Measurements from ENCODE around the gene MDFI. TPM values are rescaled to one million over a fixed set of nuclear protein-coding genes. Genes with fewer than 3 reads are reported as not detected.

Gene MDFI
- total RNA-seq, 4 donors from 2014 or later, result 30.4 to 70.9 (median 39.8) TPM

DNA sequence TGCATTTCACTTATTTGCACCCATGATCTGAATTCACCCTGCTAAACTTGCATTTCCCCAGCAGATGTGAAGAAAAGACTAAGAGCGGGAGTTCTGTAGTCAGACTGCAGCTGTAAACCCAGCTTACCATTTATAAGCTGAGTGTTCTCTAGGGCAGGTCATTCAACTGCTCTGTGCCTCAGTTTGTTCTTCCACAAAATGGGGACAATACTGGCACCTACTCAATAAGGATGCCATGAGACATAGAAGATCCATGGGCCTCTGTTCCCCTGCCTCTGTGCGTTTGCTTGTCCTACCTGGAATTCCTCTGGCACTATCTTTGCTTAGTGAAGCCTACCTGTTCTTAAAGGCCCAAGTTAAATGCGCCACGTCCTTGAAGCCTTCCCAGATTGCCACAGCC lies 12.2 kb upstream of the MDFI start:
- TF ChIP-seq POLR2A (IDR thresholded peaks at IDR 0.05), result no peak
- TF ChIP-seq, protein P1, sequence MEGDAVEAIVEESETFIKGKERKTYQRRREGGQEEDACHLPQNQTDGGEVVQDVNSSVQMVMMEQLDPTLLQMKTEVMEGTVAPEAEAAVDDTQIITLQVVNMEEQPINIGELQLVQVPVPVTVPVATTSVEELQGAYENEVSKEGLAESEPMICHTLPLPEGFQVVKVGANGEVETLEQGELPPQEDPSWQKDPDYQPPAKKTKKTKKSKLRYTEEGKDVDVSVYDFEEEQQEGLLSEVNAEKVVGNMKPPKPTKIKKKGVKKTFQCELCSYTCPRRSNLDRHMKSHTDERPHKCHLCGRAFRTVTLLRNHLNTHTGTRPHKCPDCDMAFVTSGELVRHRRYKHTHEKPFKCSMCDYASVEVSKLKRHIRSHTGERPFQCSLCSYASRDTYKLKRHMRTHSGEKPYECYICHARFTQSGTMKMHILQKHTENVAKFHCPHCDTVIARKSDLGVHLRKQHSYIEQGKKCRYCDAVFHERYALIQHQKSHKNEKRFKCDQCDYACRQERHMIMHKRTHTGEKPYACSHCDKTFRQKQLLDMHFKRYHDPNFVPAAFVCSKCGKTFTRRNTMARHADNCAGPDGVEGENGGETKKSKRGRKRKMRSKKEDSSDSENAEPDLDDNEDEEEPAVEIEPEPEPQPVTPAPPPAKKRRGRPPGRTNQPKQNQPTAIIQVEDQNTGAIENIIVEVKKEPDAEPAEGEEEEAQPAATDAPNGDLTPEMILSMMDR (IDR thresholded peaks at IDR 0.05), result no peak
- no peak for DNase-seq (ENCODE audit: low spot score in 2 of 2)
- 74 to 77% methylated on average over 4 of the region's 4 CpGs for WGBS, 2 donors
- intact Hi-C loops (cut with DNase I; ENCODE audit: low total_unique reads), result no loop called here
- H3K4me3 ChIP-seq (ENCODE audit: low read depth, poor library complexity, severe bottlenecking), result no peak overlapping the region

DNA sequence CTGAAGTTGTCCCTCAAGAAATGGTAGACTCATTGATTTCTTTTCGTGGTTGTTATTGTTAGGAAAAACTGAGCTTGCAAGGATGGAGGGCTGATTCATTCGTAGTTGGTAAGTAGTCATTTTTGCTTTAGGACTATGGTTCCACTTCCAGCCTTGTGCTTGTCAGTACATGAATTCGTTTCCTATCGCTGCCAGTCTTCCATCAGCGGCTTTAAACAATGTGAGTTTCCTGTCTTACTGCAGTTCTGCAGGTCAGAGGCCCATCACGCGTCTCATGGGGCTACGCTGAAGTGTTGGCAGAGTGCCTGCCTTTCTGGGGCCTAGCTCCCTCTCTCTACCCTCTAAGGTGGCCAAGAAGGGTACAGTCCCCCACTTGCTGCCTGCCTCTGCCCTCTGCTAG lies 11.4 kb upstream of the MDFI start:
- WGBS, 2 donors, result 42 to 50% methylated on average over 8 of the region's 8 CpGs
- DNase-seq (ENCODE audit: low spot score in 2 of 2), result no peak

DNA sequence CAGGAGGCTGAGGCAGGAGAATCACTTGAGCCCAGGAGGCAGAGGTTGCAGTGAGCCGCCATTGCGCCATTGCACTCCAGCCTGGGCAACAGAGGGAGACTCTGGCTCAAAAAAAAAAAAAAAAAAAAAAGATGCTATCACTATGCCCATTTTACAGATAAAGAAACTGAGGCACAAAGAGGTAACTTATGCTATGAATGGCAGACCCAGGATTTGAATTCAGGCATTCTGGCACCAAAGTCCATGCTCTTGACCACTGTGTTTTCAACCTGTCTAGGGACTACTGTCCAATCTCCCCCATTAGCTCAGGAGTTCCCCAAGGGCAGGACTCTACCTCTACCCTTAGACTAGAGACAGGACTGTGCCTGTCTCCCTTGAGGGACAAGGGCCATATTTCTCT lies 9.1 kb upstream of the MDFI start:
- DNase-seq (ENCODE audit: low spot score in 2 of 2), result no peak
- TF ChIP-seq, protein P1 (IDR thresholded peaks at IDR 0.05), result no peak
- TF ChIP-seq POLR2A (IDR thresholded peaks at IDR 0.05), result no peak
- WGBS, 2 donors, result 100% methylated on average over 2 of the region's 2 CpGs
- H3K4me3 ChIP-seq (ENCODE audit: low read depth, poor library complexity, severe bottlenecking), result no peak overlapping the region
- intact Hi-C loops (cut with DNase I; ENCODE audit: low total_unique reads), result no loop called here

More for the DNA sequence above, 11.4 kb upstream of the MDFI start:
- TF ChIP-seq POLR2A (IDR thresholded peaks at IDR 0.05), result no peak
- TF ChIP-seq, protein P1 (IDR thresholded peaks at IDR 0.05), result no peak
- intact Hi-C loops (cut with DNase I; ENCODE audit: low total_unique reads), result no loop called here
- H3K4me3 ChIP-seq (ENCODE audit: low read depth, poor library complexity, severe bottlenecking), result no peak overlapping the region

DNA sequence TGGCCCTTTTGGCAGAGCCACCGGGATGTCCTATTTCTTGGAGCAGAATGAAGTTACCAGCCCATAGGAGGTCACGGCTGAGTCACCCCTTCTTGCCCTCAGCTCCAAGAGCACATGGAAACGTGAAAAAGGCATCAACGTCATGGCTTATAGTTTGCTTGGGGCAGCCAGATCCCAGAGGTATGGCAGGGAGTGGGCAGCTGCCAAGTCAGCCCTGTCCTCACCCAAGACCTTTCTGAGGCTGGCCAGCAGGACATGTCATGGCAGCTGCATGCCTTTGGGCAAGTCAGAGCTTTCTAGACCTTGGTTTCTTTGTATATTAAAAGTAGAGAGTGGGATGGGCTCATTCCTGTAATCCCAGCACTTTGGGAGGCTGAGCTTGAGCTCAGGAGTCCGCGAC lies 8.2 kb upstream of the MDFI start:
- no peak for DNase-seq (ENCODE audit: low spot score in 2 of 2)
- no peak overlapping the region for H3K4me3 ChIP-seq (ENCODE audit: low read depth, poor library complexity, severe bottlenecking)
- intact Hi-C loops (cut with DNase I; ENCODE audit: low total_unique reads), result no loop called here
- WGBS, 2 donors, result 90 to 93% methylated on average over 6 of the region's 6 CpGs
- no peak for TF ChIP-seq POLR2A (IDR thresholded peaks at IDR 0.05)
- TF ChIP-seq, protein P1 (IDR thresholded peaks at IDR 0.05), result no peak

DNA sequence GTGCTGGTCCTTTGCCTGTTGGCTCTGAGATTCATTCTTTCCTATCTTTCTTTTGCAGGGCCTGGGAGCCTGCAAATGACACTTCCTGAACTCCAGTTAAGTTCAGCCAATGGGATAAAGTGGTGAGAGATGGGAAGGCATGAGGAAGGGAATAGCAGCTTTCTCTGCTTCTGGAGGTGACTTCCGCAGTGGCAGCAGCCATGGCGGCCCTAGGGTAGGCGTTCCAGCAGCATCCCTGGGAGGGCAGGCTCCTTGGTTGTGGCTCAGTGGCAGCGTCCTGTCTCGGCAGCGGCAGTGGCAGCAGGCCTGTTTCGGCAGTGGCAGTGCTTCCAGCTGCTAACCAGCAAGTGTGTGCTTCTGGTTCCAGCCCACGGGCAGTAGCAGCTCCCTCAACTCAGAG lies 7.3 kb upstream of the MDFI start:
- WGBS, 2 donors, result 87 to 89% methylated on average over 8 of the region's 8 CpGs
- TF ChIP-seq POLR2A (IDR thresholded peaks at IDR 0.05), result no peak
- TF ChIP-seq, protein P1 (IDR thresholded peaks at IDR 0.05), result no peak
- DNase-seq (ENCODE audit: low spot score in 2 of 2), result no peak
- intact Hi-C loops (cut with DNase I; ENCODE audit: low total_unique reads), result no loop called here
- H3K4me3 ChIP-seq (ENCODE audit: low read depth, poor library complexity, severe bottlenecking), result no peak overlapping the region

DNA sequence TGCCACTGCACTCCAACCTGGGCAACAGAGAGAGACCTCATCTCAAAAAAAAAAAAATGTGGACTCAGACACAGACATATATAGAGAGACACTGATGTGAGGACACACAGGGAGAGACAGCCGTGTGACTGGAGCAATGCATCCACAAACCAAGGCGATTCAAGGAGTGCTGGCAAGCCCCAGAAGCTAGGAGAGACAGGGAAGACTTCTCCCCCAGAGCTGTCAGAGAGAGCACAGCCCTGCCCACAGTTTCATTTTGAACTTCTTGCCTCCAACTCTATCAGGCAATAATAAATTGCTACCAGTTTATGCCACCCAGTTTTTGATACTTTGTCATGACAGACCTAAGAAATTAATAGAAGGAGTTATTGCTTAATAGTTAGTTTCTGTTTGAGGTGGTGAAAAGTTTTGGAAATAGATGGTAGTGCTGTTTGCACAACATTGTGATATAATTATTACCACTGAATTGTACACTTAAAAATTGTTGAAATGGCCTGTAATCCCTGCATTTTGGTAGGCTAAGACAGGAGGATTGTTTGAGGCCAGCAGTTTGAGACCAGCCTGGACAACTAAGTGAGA lies 5.1 kb upstream of the MDFI start:
- 63 to 65% methylated on average over 2 of the region's 2 CpGs for WGBS, 2 donors
- TF ChIP-seq POLR2A (IDR thresholded peaks at IDR 0.05), result no peak
- TF ChIP-seq, protein P1 (IDR thresholded peaks at IDR 0.05), result no peak
- no peak for DNase-seq (ENCODE audit: low spot score in 2 of 2)
- no peak overlapping the region for H3K4me3 ChIP-seq (ENCODE audit: low read depth, poor library complexity, severe bottlenecking)
- intact Hi-C loops (cut with DNase I; ENCODE audit: low total_unique reads), result no loop called here
